ENCODE results near the gene VAMP2. TPM values are rescaled to one million over a fixed set of nuclear protein-coding genes. Genes with fewer than 3 reads are reported as not detected.

Gene VAMP2
- total RNA-seq, 1 donor from 2014 or later, result 46.4 TPM

DNA sequence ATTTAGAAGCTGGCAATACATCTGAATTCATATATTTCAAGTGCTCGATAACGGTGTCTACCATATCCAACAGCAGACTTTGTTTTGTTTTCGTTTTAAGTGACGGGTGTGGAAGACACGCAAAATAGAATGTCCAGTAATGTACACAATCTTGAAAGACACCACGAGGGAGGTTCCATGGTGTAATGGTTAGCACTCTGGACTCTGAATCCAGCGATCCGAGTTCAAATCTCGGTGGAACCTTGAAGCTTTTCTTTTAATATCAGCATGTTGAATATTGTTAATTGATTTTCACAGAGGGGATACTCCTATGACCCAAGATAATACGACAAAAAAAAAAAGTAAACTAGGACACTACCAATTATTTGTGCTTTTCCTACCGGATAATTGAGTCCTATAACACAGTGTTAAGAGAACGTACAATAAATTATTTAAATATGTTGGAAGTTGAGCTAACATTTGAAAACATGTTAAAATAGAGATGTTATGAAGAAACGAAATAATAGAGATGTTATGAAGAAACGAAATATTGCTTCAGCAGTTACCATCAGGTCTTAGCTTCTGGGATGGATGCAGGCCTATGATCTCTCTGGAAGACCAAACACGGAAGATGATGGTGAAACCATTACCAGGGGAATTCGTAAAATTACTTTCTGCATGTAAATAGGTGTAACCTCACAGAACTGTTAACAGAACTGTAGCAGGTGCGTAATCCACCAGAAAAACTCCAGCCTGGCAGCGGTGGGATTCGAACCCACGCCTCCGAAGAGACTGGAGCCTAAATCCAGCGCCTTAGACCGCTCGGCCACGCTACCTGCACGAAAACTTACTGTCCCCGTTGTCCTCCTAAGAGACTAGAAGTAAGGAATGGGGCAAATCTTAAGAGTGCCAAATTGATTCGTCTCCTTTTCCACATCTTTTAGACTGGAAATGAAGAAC, 42.9 kb downstream of the VAMP2 start:
- Mint-ChIP-seq H3K4me3 (ENCODE audit: low read depth) (peak overlapping the region; percentile 69), H3K27me3 (peaks cover 70% of the 10 kb centered on the region), H3K36me3 (ENCODE audit: insufficient read depth) (peaks cover 1% of the 10 kb centered on the region), H3K9me3 (ENCODE audit: low read depth) (no peaks in the 10 kb centered on the region), H3K4me1 (ENCODE audit: low read depth) (peaks cover 30% of the 10 kb centered on the region), H3K27ac (peak overlapping the region; percentile 98)
- TF ChIP-seq CTCF (IDR thresholded peaks at IDR 0.05; ENCODE audit: unreplicated experiment), result no peak
- DNase-seq (ENCODE audit: low spot score, unreplicated experiment), result peak; percentile 77

- peak overlapping the region; percentile 87 for H3K4me3 Mint-ChIP-seq (ENCODE audit: low read depth)
- H3K9me3 Mint-ChIP-seq (ENCODE audit: low read depth), result no peaks in the 10 kb centered on the region
- peak overlapping the region; percentile 99 for H3K27ac Mint-ChIP-seq
- peaks cover 1% of the 10 kb centered on the region for H3K36me3 Mint-ChIP-seq (ENCODE audit: insufficient read depth)
- peaks cover 69% of the 10 kb centered on the region for H3K27me3 Mint-ChIP-seq
- peak; percentile 85 for DNase-seq (ENCODE audit: low spot score, unreplicated experiment)
- peaks cover 24% of the 10 kb centered on the region for H3K4me1 Mint-ChIP-seq (ENCODE audit: low read depth)
- TF ChIP-seq CTCF (IDR thresholded peaks at IDR 0.05; ENCODE audit: unreplicated experiment), result peak; percentile 86
These were observed 43.8 kb downstream of the VAMP2 start for GRCh38 chr17:8118769-8119580.

GRCh38 chr17:8117980-8118768, 44.6 kb downstream of the VAMP2 start, which contains the start of gene ALOXE3:
ALOXE3 (minus strand) TSS chr17:8118514; CDS start chr17:8117990, 524 bp downstream.
- Mint-ChIP-seq H3K36me3 (ENCODE audit: insufficient read depth) (peaks cover 1% of the 10 kb centered on the region), H3K9me3 (ENCODE audit: low read depth) (no peaks in the 10 kb centered on the region), H3K27me3 (peaks cover 66% of the 10 kb centered on the region), H3K4me1 (ENCODE audit: low read depth) (peaks cover 18% of the 10 kb centered on the region), H3K27ac (peak within 1 kb of the TSS; percentile 99), H3K4me3 (ENCODE audit: low read depth) (peak within 1 kb of the TSS; percentile 87)
- TF ChIP-seq CTCF (IDR thresholded peaks at IDR 0.05; ENCODE audit: unreplicated experiment), result no peak
- DNase-seq (ENCODE audit: low spot score, unreplicated experiment), result no peak

- Mint-ChIP-seq H3K9me3 (ENCODE audit: low read depth) (no peaks in the 10 kb centered on the region), H3K4me3 (ENCODE audit: low read depth) (peak overlapping the region; percentile 87), H3K4me1 (ENCODE audit: low read depth) (peaks cover 13% of the 10 kb centered on the region), H3K27ac (no peak overlapping the region), H3K36me3 (ENCODE audit: insufficient read depth) (peaks cover 1% of the 10 kb centered on the region), H3K27me3 (peaks cover 66% of the 10 kb centered on the region)
- no peak for TF ChIP-seq CTCF (IDR thresholded peaks at IDR 0.05; ENCODE audit: unreplicated experiment)
- no peak for DNase-seq (ENCODE audit: low spot score, unreplicated experiment)
These were observed 45.3 kb downstream of the VAMP2 start for GRCh38 chr17:8117367-8117979.
